Subcutaneous adipose tissue (tissue), 4 donors: ENCODE data around the gene ZKSCAN4. TPM values are rescaled to one million over a fixed set of nuclear protein-coding genes. Genes with fewer than 3 reads are reported as not detected.

Source experiments
- CTCF ChIP-seq: fragments of 450-650 bp; IDR thresholded peaks from one replicate; pipeline ENCODE4 v1.5.1; 2016; ENCODE audit warnings: low read depth, mild to moderate bottlenecking, control low read depth, antibody characterized with exemption, moderate library complexity
- total RNA-seq, 4 donors: library from RNA; depleted of rRNA; stranded (reverse); fragments of >200 nt; gene quantifications; one replicate each; pipeline ENCODE4 v1.1.0, GENCODE V29; 2016

The ZKSCAN4 gene
- total RNA-seq, 4 donors from 2014 or later = 1.3 to 6.6 (median 5.3) TPM

- TF ChIP-seq CTCF = no peak
These were observed 36.6 kb downstream of the ZKSCAN4 start for GRCh38 chr6:28215425-28215824.

- no peak for TF ChIP-seq CTCF
These were observed 38.9 kb downstream of the ZKSCAN4 start for GRCh38 chr6:28213213-28213523.

- TF ChIP-seq CTCF = no peak
These were observed 39.4 kb downstream of the ZKSCAN4 start for GRCh38 chr6:28212510-28213212.

- TF ChIP-seq CTCF = no peak
These were observed 40.1 kb downstream of the ZKSCAN4 start for GRCh38 chr6:28211840-28212509.

GRCh38 chr6:28209753-28210535, 42.1 kb downstream of the ZKSCAN4 start:
- TF ChIP-seq CTCF = no peak

- TF ChIP-seq CTCF = no peak
These were observed 43.9 kb downstream of the ZKSCAN4 start for GRCh38 chr6:28208111-28208659.
